HG03520 (cell line): Measurements from ENCODE around the gene DEAF1.

ENCODE experiments used
- ATAC-seq: cut with Tn5 transposase; IDR thresholded peaks from one replicate; pipeline ENCODE4 v1.9.1; 2021; ENCODE audit warnings: mild to moderate bottlenecking, moderate library complexity; ENCODE audit not compliant: unreplicated experiment

DEAF1 gene

DNA sequence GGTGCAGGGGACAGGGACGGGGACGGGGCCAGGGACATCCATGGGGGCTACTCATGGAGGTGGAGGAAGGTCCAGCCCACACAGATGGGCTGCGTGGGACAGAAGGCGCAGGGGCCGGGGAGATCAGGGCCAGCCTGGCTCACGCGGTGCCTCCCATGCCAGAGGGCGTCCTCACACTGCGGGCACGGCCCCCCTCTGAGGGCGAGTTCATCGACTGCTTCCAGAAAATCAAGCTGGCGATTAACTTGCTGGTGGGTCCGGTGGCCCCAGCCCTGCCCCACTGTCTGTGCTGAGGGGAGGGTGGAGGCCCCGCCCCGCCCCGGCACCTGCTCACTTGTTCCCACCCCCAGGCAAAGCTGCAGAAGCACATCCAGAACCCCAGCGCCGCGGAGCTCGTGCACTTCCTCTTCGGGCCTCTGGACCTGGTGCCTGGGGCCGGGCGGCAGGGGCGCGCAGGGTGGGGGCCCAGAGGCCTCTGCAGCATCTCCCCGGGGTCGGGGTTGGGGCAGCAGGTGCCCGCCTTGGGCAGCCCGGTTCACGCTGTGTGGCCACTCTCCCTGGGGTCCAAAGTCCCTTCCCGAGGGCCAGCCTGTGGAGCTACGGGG, 26.8 kb upstream of the DEAF1 start:
- no peak for ATAC-seq

- no peak for ATAC-seq
These were observed 26.3 kb upstream of the DEAF1 start for GRCh38 chr11:721247-721740.

DNA sequence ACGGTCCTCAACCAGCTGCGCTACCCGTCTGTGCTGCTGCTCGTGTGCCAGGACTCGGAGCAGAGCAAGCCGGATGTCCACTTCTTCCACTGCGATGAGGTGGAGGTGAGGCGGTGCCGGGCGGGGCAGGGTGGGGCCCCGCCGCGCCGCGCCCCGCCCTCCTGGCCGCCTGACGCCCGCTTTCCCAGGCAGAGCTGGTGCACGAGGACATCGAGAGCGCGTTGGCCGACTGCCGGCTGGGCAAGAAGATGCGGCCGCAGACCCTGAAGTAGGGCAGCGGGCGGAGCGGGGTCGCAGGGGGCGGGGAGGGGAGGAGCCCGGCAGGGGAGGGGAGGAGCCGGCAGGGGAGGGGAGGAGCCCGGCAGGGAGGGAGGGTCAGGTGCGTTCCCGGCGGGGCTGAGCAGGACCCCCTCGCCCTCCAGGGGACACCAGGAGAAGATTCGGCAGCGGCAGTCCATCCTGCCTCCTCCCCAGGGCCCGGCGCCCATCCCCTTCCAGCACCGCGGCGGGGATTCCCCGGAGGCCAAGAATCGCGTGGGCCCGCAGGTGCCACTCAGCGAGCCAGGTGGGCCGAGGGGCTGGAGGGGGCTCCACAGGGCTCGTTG, 25.7 kb upstream of the DEAF1 start:
- no peak for ATAC-seq

DNA sequence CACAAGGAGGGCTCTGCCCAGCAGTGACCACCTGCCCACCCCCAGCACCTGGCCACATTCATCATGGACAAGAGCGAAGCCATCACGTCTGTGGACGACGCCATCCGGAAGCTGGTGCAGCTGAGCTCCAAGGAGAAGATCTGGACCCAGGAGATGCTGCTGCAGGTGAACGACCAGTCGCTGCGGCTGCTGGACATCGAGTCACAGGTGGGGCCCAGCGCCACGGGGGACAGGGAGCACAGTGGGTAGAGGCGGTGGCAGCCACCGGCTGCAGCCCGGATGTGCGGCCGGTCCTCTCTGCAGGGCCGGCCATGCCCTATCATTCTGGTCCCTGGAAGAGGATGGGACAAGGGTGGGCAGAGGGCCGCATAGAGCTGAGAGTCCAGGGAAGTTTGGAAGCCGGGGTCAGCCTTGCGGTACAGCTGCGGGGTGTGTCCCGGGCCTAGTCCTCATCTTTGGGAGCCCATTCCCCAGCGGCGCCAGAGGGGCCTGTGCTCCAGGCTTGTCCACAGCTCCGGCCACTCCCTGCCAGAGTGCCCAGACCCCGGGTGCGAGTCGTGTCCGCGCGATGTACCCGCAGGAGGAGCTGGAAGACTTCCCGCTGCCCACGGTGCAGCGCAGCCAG, 25.1 kb upstream of the DEAF1 start:
- ATAC-seq, result no peak

DNA sequence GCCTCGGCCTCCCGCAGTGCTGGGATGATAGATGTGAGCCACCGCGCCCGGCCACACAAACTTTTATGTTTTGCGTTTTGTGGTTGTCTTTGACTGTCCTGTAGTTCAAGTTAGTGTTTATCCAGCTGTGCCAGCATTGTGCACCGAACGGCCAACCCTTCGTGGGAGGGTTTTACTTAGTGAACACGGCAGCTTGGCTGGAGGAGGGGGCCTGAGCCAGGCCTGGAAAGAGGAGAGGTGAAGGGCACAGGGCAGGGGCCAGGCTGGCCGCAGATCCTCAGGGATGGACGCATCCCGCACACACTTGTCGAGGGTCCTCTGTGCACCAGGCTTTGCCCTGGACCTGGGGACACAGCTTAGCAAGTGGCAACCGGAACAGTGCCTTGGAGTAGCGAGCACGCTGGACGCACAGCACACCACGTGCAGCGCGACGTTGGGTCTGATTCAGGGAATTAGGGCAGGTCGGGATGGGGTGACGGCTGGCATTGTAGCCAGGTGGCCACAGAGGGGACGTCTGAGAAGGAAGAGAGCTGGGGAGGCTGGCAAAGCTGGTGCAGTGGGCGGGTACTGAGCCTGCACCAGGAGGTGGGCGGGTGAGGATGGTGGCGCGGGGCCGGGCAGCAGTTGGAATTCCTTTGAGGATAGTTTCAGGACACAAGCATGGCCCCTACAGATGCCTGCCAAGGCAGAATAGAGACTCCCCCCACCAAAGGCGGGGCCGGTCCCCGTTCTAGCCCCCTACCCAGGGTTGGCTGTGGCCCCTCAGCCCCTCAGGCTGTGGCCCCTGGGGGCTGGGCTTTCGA, 24.4 kb upstream of the DEAF1 start:
- no peak for ATAC-seq

DNA sequence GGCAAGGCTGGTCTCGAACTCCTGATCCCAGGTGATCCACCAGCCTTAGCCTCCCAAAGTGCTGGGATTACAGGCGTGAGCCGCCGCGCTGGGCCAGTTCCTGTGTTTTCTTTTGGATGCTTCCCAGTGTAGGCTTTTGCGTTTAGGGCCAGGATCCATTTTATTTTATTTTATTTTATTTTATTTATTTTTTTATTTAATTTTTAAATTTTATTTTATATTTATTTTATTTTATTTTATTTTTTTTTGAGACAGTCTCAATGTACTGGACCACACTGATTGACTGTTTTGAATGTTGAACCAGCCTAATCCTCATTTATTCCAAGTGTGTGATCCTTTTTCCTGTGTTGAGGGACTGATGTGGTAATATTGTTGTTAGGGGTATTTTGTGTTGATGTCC, 19.4 kb upstream of the DEAF1 start:
- ATAC-seq, result no peak

- ATAC-seq, result no peak
These were observed 14.3 kb upstream of the DEAF1 start for GRCh38 chr11:709109-709997.

DNA sequence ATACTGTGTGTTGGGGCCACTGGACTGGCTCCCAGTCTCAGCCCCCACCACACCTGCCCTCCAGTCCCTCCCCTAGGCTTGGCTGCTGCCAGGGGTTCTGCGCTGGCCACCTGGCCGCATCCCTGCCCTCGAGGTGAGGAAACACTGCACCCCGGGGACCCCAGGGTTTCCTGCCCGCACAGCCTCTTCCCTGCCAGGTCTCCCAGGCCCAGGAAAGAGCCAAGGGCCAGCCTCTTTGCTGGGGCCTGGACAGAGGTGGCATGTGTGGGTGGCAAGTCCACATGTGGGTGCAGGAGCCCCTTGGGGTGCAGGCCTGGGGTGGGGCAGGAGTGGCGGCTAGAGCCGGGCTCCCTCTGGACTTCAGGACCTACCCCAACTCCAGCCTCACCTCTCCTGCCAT, 13.5 kb upstream of the DEAF1 start:
- ATAC-seq, result no peak

DNA sequence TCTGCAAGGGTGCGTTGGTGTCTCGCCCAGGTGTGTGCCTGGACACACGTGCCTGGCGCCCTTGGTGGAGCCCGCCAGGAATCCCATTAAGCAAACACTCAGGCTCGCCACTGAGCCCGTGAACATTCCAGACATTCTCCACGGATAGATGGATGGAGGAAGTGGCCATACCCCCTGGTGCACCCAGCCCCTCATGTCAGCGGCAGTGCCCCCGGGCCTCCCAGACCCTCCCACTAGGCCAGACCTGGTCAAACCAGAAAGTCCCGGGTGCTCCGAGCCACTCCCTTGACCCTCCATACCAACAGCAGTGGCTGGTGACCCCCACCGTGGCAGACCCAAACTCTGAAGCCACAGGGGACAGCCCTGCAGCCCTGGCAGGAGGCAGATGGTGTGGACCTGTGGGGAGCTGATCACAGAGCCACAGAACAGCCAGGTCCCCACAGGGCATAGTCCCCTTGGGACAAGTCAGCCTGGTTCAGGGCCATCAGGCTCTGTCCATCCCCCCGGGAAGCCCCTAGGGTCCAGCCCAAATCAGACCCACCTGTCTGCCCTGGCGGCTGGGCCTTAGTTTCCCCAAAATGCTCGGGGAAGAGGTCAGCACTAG, 12.9 kb upstream of the DEAF1 start:
- no peak for ATAC-seq

DNA sequence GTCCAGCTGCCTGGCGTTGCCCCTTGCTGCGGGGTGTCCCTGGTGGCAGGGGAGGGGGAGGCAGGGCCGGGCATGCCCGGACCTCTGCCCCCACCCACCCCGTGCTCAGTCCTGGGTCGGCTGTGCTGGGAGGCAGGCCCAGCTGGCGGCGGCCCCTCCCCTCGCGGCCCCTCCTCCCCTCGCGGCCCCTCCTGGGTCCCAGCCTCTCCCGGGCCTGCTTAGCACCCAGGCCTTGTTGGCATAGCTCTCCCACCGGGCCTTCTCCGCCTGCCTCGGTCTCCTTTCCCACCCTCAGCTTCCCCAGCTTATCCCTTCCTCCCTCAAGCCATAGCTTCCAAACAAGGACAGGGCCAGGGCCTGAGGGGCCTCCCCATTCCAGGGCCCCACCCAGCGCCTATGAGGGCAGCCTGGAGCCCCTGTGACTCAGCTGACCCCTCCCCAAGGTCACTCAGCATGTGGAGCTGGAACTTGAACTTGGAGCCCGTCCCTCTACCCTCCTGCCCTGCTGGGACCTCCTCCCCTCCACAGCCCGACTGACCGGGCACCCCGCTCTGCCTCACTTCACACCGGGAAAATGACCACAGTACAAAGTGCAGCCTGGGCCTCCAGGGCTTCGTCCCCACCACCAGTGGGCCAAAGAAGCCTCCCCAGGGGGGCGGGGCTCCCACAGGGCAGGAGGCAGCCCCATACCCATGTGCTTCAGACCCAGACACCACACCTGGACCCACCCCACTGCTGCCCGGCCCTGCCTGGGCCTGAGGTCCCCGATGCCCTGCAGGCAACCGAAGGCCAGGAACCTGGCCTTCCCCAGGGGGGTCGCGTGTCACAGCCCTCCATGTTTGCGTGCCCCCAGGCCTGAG, 12.2 kb upstream of the DEAF1 start:
- ATAC-seq, result no peak

DNA sequence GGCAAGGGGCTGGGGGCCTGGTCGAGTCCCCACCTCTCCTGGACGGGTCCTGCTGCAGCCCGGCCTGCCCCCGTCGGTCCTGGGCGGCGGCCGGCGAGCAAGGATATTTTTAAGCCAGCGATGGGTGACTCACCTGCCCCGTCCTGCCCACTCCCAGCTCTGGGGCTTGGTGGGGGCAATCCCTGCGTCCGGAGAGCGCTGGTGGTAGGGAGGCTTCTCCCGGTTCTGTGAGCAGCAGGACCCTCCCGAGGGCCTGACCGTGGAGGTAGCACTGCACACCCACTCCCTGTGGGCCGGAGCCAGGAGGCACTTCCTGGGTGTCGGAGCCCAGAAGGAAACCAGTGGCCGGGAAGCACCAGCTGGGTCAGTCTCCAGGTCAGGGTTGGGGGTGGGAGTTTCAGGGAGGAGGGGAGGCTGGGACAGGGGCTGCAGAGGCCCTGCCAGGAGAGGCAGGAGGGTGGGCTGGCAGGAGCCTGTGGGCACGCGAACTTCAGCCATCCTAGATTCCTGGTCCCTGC, 11.5 kb upstream of the DEAF1 start:
- ATAC-seq, result no peak

GRCh38 chr11:705646-706438, 10.8 kb upstream of the DEAF1 start, which contains the start of gene EPS8L2:
Gene EPS8L2, plus strand, starts transcription at chr11:706231. Its CDS starts 3,177 bp downstream, at chr11:709408.
- no peak for ATAC-seq

DNA sequence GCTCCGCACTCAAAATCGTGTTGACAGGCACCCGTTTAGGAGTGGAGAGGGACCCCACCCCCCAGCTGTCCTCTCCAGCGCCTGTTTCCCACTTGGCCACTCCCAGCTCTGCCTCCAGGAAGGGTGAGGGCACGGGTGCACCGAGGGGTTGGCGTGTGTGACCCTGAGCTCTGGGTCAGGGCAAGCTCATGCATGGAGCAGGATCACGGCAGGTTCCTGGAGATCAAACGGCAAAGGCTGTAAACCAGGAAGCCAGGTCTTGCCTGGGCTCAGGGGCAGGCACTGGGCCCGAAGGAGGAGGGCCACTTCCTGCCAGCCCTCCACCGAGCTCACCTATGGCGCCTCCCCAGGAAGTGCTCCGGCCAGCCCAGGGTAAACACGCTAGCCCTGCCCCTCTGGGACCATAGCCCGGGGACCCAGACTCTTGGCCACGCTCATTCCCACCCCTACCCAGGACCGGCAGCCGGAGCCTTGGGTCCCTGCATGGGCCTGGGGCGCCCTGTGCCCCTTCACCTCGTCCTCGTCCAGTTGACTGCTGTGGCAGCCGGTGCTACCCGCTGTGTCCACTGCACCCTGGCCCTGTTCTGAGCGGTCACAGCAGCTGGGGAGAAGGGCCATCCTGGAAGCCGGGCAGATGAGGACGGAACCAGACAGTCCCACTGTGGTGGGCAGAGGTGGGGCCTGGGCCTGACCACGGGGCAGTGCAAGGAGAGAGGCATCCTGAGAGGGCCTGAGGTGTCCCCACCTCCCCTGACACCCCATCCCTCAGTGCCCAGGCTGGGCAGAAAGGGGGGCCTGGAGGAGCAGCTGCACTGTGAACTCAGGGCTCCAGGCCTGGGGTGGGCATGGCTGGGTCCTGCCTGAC, 10.0 kb upstream of the DEAF1 start:
- no peak for ATAC-seq

GRCh38 chr11:704228-704674, 9.2 kb upstream of the DEAF1 start:
- no peak for ATAC-seq

- ATAC-seq, result no peak
These were observed 8.5 kb upstream of the DEAF1 start for GRCh38 chr11:703506-703905.

DNA sequence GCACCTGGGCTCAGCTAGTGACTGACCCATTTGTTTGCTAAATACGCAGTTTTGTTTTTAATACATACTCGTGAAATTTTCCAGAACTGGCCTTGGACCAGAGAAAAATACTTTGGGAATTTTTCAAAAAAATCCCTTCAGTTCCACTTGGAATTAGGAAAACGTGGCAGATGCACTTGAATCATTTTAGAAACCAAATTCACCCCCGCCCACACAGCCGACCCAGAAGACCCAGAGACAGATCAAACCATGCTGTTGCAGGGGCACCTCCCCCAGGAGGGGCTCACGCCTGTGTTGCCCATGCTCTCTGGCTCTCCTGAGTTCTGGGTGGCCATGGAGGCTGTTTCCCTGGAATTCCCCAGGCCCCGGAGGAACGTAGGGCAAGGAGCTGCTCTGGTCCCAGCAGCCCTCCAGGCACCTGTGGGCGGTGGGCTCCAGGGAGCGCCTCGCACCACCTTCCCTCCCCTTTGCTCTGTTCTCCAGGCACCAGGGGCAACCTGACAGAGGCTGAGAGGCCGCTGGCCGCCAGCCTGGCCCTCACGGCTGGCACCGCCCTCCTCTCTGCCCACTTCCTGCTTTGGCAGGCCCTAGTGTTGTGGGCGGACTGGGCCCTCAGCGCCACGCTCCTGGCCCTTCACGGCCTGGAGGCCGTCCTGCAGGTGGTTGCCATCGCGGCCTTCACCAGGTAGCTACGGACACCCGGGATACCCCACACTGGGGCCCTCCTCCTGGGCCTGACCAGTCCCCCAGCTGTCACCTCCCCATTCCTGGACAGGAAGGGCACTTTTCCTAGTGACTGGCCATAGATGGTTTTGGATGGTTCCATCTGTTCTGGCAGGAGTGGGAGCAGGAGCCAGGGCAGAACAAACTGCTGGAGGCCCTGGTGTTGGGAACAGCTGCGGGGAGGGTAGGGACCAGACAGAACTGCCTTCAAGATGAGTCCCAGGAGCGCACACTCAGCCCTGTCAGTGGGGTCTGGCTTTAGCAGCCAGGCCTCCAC, 7.7 kb upstream of the DEAF1 start:
- ATAC-seq, result no peak
